ENCODE results near the gene FAM193B. TPM values are rescaled to one million over a fixed set of nuclear protein-coding genes. Genes with fewer than 3 reads are reported as not detected.

Gene FAM193B
- total and polyA plus RNA-seq, 9 of the 15 experiments (the other 6 are each of a cell fraction or from before 2014, with no cell fraction given) = 4.4 to 76.4 (median 37.3) TPM

GRCh38 chr5:177599731-177600507 lies 45.6 kb upstream of the FAM193B start, which contains the start of gene B4GALT7 (continued):
- TF ChIP-seq, protein P1, sequence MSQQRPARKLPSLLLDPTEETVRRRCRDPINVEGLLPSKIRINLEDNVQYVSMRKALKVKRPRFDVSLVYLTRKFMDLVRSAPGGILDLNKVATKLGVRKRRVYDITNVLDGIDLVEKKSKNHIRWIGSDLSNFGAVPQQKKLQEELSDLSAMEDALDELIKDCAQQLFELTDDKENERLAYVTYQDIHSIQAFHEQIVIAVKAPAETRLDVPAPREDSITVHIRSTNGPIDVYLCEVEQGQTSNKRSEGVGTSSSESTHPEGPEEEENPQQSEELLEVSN (IDR thresholded peaks at IDR 0.05; ENCODE audit: borderline replicate concordance in 1 of 2, extremely low read depth in 1 of 2, insufficient read depth in 1 of 2, insufficient read length in 1 of 2, low read depth in 1 of 2, low read length in 1 of 2, poor library complexity in 1 of 2, severe bottlenecking in 1 of 2) = peak; percentile 75 to 93
- TF ChIP-seq PRMT5 (CRISPR knock-in tag; IDR thresholded peaks at IDR 0.05) (no peak), ZSCAN32 (CRISPR knock-in tag; IDR thresholded peaks at IDR 0.05) (no peak), ESRRA (IDR thresholded peaks at IDR 0.05; ENCODE audit: borderline replicate concordance, low read depth) (peak; percentile 64; the same call in 1 of the 2 replicates), ETV5 (CRISPR knock-in tag; IDR thresholded peaks at IDR 0.05; ENCODE audit: low read depth) (no peak), HEY1 (CRISPR knock-in tag; IDR thresholded peaks at IDR 0.05; ENCODE audit: borderline replicate concordance) (no peak), PHB (CRISPR knock-in tag; IDR thresholded peaks at IDR 0.05) (no peak; the same call in 1 of the 2 replicates), ZNF764 (CRISPR knock-in tag; IDR thresholded peaks at IDR 0.05; ENCODE audit: low read depth) (no peak), EP400 (IDR thresholded peaks at IDR 0.05) (peak; percentile 48; the same call in 1 of the 2 replicates), NFE2 (IDR thresholded peaks at IDR 0.05; ENCODE audit: low read depth) (no peak), ATF7 (IDR thresholded peaks at IDR 0.05) (peak; percentile 51; the same call in 1 of the 2 replicates), ZNF263 (CRISPR knock-in tag; IDR thresholded peaks at IDR 0.05; ENCODE audit: borderline replicate concordance) (peak; percentile 48; the same call in 1 of the 2 replicates)
- TF ChIP-seq, protein P2, sequence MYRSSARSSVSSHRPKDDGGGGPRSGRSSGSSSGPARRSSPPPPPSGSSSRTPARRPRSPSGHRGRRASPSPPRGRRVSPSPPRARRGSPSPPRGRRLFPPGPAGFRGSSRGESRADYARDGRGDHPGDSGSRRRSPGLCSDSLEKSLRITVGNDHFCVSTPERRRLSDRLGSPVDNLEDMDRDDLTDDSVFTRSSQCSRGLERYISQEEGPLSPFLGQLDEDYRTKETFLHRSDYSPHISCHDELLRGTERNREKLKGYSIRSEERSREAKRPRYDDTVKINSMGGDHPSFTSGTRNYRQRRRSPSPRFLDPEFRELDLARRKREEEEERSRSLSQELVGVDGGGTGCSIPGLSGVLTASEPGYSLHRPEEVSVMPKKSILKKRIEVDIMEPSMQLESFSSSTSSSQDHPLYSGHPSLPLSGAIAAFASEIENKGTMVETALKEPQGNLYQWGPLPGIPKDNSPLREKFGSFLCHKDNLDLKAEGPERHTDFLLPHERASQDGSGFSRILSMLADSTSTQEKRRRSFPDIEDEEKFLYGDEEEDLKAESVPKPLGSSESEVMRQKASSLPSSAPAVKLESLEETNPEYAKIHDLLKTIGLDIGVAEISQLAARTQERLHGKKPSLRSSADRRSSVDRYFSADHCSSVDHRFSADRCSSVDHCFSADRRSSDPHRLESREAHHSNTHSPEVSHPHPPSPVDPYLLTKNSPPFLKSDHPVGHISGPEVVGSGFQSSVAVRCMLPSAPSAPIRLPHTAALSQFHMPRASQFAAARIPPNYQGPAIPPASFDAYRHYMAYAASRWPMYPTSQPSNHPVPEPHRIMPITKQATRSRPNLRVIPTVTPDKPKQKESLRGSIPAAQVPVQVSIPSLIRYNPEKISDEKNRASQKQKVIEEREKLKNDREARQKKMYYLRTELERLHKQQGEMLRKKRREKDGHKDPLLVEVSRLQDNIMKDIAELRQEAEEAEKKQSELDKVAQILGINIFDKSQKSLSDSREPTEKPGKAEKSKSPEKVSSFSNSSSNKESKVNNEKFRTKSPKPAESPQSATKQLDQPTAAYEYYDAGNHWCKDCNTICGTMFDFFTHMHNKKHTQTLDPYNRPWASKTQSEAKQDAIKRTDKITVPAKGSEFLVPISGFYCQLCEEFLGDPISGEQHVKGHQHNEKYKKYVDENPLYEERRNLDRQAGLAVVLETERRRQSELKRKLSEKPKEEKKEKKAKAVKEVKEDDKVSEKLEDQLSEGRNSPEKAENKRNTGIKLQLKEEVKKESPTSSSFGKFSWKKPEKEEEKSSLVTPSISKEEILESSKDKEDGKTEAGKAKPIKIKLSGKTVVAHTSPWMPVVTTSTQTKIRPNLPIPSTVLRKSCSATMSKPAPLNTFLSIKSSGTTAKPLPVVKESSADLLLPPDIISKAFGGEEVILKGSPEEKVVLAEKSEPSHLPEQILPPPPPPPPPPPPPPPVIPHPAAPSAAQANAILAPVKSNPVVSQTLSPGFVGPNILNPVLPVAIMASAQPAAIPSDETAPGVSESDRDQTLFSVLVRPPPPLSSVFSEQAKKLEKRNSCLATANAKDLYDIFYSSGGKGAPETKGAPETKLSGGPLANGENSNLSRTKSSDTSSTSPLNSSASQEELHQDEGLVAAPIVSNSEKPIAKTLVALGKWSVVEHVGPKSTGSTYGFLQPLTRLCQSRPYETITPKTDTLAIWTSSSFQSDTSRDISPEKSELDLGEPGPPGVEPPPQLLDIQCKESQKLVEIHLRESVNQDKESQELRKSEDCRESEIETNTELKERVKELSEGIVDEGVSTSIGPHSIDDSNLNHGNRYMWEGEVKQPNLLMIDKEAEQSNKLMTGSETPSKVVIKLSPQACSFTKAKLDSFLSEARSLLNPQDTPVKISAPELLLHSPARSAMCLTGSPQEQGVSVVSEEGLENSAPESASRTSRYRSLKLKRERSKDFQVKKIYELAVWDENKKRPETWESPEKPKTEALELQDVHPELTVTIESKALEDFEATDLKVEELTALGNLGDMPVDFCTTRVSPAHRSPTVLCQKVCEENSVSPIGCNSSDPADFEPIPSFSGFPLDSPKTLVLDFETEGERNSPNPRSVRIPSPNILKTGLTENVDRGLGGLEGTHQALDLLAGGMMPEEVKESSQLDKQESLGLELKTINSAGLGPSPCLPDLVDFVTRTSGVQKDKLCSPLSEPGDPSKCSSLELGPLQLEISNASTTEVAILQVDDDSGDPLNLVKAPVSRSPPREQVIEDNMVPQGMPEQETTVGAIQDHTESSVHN (IDR thresholded peaks at IDR 0.05; ENCODE audit: borderline replicate concordance in 1 of 2, low read depth in 1 of 2) = no peak

Data from K562 (cell line).